Stimulated activated naive CD8-positive, alpha-beta T cell treated with anti-CD3 and anti-CD28 coated beads, Interleukin-15, Interleukin-2, amounts not matched to agents 100 ng/mL and 50 ng/mL, for 24 hours (primary cell): ENCODE measurements around the gene CRISPLD2.

ENCODE experiments used
- H3K27ac Mint-ChIP-seq: one replicate; pipeline ENCODE4 v1.8.0; 2021; ENCODE audit warnings: mild to moderate bottlenecking, mixed read lengths
- H3K27me3 Mint-ChIP-seq: one replicate; pipeline ENCODE4 v1.8.0; 2021; ENCODE audit warnings: mixed read lengths
- H3K36me3 Mint-ChIP-seq: one replicate; pipeline ENCODE4 v1.8.0; 2021; ENCODE audit warnings: low read depth, mixed read lengths
- H3K4me1 Mint-ChIP-seq: one replicate; pipeline ENCODE4 v1.8.0; 2021; ENCODE audit warnings: low read depth, mixed read lengths
- H3K4me3 Mint-ChIP-seq: one replicate; pipeline ENCODE4 v1.8.0; 2021; ENCODE audit warnings: mild to moderate bottlenecking, mixed read lengths
- H3K9me3 Mint-ChIP-seq: one replicate; pipeline ENCODE4 v1.8.0; 2021; ENCODE audit warnings: mixed read lengths

The CRISPLD2 gene

DNA sequence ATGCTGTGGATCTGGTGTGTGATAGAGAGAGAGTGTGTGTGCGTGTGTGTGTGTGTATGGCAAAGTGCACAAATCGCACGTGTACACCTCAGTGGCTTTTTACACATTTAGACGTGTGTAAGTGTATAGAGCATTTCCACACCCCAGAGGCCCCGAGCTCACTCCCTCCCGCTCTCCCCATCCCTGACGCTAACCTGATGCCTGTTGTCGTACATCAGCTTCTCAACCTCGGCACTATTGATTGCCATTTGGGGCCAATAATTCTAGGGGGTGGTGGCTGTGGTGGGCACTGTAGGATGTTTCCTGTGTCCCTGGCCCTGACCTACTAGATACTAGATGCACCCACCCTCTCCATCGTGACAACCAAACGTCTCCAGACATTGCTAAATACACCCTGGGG lies 30.4 kb upstream of the CRISPLD2 start:
- Mint-ChIP-seq H3K4me3 (no peak overlapping the region), H3K4me1 (peaks cover 3% of the 10 kb centered on the region), H3K27me3 (no peaks in the 10 kb centered on the region), H3K9me3 (no peaks in the 10 kb centered on the region), H3K36me3 (no peaks in the 10 kb centered on the region), H3K27ac (no peak overlapping the region)

DNA sequence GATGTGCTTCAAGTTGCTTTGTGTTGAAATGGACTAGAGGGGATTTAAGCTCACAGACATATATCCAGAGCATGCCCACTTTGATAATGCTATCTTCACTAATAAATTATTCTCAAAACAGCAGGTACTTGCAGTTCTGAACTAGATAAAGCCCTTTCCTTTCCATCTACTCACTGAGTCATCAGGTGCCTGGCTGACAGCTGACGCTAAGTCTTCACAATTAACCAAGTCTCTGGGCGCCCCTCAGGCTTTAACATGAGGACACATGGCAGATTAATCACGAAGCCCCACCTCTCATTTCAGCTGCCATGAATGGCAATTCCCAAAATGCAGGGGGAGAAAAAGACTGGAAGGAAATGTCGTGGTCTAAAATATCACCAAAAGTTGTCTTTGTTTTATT lies 29.5 kb upstream of the CRISPLD2 start:
- no peaks in the 10 kb centered on the region for H3K36me3 Mint-ChIP-seq
- H3K4me3 Mint-ChIP-seq, result no peak overlapping the region
- no peaks in the 10 kb centered on the region for H3K9me3 Mint-ChIP-seq
- H3K27me3 Mint-ChIP-seq, result no peaks in the 10 kb centered on the region
- H3K4me1 Mint-ChIP-seq, result peaks cover 3% of the 10 kb centered on the region
- H3K27ac Mint-ChIP-seq, result no peak overlapping the region

DNA sequence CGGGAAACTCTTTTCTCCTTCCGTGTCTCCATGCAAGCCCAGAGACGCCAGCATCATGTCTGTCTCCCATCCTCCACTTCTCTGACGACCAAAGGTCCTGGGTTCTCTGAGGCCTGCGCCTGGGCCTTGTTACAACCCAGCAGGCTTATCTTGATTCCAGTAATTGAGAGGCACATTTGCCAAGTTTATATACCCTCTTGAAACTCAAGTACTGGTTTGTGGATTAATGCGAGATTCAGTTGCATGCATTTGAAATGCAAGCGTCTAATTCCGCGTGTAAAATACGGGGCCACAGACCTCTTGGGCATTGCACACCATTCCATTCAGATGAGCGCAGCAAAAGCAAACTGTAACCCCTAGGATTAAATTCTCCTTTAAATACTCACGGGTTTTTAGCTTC lies 28.7 kb upstream of the CRISPLD2 start:
- peaks cover 3% of the 10 kb centered on the region for H3K4me1 Mint-ChIP-seq
- no peaks in the 10 kb centered on the region for H3K9me3 Mint-ChIP-seq
- H3K27ac Mint-ChIP-seq, result no peak overlapping the region
- no peak overlapping the region for H3K4me3 Mint-ChIP-seq
- H3K36me3 Mint-ChIP-seq, result no peaks in the 10 kb centered on the region
- H3K27me3 Mint-ChIP-seq, result no peaks in the 10 kb centered on the region

DNA sequence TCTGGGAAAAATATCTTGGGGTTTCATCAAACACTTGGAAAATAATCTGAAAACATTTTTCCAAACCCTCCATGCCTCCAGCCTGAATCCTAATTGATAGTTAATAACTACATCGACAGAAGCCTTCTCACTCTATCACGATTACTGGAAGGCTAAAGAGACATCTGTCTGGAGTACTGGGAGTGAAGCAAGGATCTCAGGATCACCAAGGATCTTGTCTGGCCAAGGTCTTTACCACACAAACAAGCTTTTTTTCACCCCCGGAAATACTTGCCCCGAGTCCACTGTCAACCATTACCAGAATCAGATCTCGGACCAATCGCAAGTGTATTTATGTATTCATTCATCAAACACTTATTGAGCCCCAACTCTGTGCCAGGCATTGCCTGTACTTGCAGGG lies 28.3 kb upstream of the CRISPLD2 start:
- H3K4me1 Mint-ChIP-seq, result peaks cover 3% of the 10 kb centered on the region
- no peaks in the 10 kb centered on the region for H3K36me3 Mint-ChIP-seq
- H3K27me3 Mint-ChIP-seq, result no peaks in the 10 kb centered on the region
- H3K4me3 Mint-ChIP-seq, result no peak overlapping the region
- no peak overlapping the region for H3K27ac Mint-ChIP-seq
- no peaks in the 10 kb centered on the region for H3K9me3 Mint-ChIP-seq

DNA sequence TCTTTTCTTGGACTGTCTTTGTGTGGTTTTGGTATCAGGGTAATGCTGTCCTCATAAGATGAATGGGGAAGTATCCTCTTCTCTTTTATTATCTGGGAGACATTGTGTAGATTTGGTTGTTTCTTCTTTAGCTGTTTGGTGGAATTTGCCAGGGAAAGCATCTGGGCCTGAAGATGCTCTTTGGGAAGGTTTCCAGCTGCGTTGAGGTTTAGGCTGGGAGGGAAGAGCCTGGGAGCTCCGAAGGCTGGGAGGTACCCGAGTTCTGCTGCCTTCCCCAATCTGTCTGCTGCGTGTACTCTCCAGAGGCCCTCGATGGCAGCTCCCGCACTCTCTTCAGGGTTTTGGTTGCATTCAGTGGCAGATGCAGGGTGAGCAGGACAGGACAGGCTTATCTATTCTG lies 25.6 kb upstream of the CRISPLD2 start:
- no peaks in the 10 kb centered on the region for H3K9me3 Mint-ChIP-seq
- H3K27me3 Mint-ChIP-seq, result no peaks in the 10 kb centered on the region
- H3K4me3 Mint-ChIP-seq, result no peak overlapping the region
- H3K27ac Mint-ChIP-seq, result no peak overlapping the region
- H3K4me1 Mint-ChIP-seq, result no peaks in the 10 kb centered on the region
- no peaks in the 10 kb centered on the region for H3K36me3 Mint-ChIP-seq

DNA sequence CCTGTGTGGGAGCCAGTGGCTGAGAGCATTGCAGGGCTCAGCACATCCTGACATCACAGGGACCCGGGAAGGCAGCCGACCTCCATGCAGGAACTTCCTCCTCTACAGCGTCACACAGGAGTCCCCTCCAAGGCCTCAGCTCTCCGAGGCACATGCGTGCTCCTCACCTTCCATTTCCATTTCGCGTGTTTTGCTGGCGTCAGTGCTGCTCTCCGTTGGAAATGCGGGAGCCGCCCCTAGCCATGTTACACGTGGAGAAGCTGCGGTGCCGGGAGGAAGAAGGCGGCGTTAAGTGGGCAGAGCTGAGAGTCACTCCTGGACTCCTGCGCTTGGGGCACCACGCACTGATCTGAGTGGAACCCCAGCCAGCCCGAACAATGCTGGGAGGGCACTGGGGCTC lies 25.2 kb upstream of the CRISPLD2 start:
- H3K4me1 Mint-ChIP-seq, result no peaks in the 10 kb centered on the region
- H3K27ac Mint-ChIP-seq, result no peak overlapping the region
- no peaks in the 10 kb centered on the region for H3K9me3 Mint-ChIP-seq
- H3K27me3 Mint-ChIP-seq, result no peaks in the 10 kb centered on the region
- no peak overlapping the region for H3K4me3 Mint-ChIP-seq
- no peaks in the 10 kb centered on the region for H3K36me3 Mint-ChIP-seq

DNA sequence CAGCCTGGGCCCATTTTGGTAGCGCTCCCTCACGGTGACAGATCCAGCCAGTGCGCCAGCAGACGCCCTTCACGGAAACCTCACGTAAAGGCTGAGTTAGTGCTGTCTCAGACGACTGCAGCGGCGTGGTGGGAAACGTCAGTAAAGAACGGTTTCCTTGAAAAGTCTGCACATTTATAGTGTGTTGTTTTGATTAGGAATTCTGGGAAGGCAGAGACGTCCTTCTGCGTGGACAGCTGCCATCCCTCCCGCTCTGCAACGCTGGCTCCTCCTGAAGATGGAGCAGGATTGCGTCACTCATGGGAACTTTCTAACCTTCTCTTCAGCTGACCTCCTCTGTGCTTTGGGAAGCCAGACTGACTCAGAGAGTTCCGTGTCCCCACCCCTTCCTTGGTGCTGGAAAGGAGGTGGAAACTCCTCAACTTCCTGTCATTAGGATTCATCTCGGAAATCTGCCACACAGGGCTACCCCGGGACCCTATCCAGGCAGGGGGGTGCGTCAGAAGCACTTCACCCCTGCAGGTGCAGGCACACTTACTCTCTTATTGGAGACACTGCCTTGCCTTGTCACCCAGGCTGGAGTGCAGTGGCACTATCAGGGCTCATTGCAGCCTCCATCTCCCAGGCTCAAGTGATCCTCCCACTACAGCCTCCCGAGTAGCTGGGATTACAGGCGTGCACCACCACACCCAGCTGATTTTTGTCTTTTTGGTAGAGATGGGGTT lies 24.3 kb upstream of the CRISPLD2 start:
- H3K4me3 Mint-ChIP-seq, result no peak overlapping the region
- H3K27ac Mint-ChIP-seq, result no peak overlapping the region
- no peaks in the 10 kb centered on the region for H3K9me3 Mint-ChIP-seq
- no peaks in the 10 kb centered on the region for H3K36me3 Mint-ChIP-seq
- no peaks in the 10 kb centered on the region for H3K4me1 Mint-ChIP-seq
- no peaks in the 10 kb centered on the region for H3K27me3 Mint-ChIP-seq

DNA sequence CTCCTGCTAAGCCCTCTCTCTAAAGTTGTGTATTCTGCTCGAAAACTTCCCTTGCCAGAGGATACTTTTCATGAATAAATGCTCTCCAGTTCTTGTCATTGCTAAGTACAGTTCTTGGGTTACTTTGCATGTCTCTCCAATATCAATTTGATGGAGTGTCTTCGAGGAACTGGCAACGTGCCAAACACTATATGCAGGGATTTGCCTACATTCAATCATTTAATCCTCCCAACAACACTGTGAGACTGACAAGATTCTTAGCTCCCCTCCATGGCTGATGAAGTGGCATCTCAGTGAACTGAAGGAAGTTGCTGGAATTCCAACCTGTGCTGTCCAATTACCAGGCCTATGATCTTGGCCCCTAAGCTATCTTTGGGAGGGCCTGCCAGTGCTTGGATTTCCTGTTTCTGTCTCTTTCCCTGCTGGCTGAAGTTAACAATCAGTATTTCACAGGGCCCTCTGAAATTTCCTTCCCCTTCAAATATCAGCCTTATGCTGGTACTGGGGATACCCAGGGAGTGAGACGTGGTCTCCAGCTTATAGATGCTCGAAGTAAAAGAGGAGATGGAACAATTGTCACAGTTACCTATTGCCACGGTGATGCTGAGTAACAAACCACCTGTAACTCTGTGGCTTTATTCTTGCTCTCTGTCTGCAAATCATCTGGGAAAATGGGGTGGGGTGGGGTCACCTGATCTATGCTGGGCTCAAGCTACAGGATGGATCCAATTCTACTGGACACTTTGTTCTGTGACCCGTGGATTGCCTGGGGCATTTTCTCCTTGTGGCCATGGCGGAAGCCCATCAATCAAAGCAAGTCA lies 19.4 kb upstream of the CRISPLD2 start:
- no peak overlapping the region for H3K4me3 Mint-ChIP-seq
- peaks cover 8% of the 10 kb centered on the region for H3K27me3 Mint-ChIP-seq
- no peaks in the 10 kb centered on the region for H3K36me3 Mint-ChIP-seq
- H3K4me1 Mint-ChIP-seq, result no peaks in the 10 kb centered on the region
- no peaks in the 10 kb centered on the region for H3K9me3 Mint-ChIP-seq
- H3K27ac Mint-ChIP-seq, result no peak overlapping the region

DNA sequence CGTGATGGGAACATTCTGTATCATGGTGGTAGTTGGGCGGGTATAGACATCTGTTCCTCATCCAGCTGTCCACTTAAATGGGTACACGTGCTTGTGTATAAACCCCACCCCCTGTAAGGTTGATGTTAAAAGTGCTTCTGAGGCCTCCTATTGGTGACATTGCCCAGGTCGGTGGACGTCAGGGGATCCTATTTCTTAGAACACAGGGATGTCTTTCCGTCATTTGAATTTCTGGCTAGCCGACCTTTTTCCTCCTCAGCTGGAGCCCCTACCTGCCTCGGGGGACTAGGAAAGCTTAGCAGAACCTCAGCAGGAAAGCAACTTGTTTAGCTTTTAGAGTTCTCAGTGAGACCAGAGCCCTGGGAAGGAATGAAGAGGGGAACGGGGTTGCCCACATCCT lies 16.6 kb upstream of the CRISPLD2 start:
- no peak overlapping the region for H3K27ac Mint-ChIP-seq
- peaks cover 13% of the 10 kb centered on the region for H3K27me3 Mint-ChIP-seq
- H3K4me1 Mint-ChIP-seq, result peaks cover 6% of the 10 kb centered on the region
- no peaks in the 10 kb centered on the region for H3K9me3 Mint-ChIP-seq
- no peak overlapping the region for H3K4me3 Mint-ChIP-seq
- H3K36me3 Mint-ChIP-seq, result no peaks in the 10 kb centered on the region

DNA sequence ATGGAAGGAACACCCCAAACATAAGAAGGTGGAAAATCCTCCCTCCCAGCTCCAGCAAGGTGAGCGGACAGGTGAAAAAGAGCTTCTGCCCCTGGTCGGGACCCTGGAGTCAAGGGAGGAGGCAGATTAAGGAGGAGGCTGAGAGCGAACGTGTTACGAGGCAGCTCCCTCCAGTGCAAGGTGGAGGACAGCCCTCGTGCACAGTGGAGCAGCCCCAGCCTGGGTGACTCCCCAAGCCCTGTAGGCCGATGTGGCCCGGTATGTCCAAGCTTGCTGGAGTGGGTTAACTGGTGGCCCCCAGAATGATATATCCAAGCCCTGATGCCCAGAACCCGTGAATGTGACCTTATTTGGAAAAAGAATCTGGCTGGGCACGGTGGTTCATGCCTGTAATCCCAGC lies 15.5 kb upstream of the CRISPLD2 start:
- Mint-ChIP-seq H3K9me3 (no peaks in the 10 kb centered on the region), H3K27me3 (peaks cover 13% of the 10 kb centered on the region), H3K4me1 (peaks cover 6% of the 10 kb centered on the region), H3K27ac (no peak overlapping the region), H3K36me3 (no peaks in the 10 kb centered on the region), H3K4me3 (no peak overlapping the region)

DNA sequence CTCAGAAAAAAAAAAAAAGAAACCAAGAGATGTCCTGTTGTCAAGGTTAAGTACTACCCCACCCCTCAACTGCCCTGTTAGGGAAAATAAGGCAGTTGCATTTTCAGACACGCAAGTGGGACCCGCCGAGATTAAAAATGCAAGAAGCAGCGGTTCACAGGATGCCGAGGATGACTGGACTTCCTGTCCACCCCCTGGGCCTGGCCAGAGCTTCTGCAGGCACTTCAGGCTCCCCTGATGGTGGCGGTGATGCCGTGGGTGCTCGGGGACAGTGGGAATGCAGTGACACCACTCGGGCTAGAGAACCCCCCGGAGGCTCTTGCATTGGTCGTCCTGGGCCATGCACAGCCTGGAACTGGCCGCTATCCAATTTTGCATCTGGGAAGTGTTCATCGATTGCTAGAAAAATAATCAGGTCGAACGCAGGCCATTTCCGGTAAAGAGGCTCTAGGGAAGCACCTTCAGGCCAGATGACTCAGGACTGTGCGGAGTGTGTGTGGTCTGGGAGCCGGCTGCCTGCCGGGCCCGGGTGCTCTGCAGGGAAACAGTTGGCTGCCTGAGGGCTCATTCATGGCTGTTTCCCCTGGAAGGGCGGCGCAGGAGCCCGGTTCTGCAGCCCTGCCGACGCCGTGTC lies 13.4 kb upstream of the CRISPLD2 start:
- Mint-ChIP-seq H3K4me3 (no peak overlapping the region), H3K27ac (no peak overlapping the region), H3K27me3 (peaks cover 13% of the 10 kb centered on the region), H3K9me3 (no peaks in the 10 kb centered on the region), H3K36me3 (no peaks in the 10 kb centered on the region), H3K4me1 (peaks cover 17% of the 10 kb centered on the region)

DNA sequence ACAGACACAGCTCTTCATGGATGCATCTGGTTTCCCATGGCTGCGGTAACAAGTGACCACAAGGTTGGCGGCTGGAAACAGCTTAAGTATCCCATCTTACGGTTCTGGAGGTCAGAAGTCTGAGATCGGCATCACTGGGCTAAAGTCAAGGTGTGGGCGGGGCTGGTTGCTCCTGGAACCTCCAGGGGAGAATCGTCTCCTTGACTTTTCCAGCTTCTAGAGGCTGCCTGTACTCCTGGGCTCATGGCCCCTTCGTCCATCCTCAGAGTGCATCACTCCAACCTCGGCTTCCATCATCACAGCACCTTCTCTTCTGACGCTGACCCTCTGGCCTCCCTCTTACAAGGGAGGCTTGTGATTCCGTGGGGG lies 12.9 kb upstream of the CRISPLD2 start:
- Mint-ChIP-seq H3K4me1 (peaks cover 18% of the 10 kb centered on the region), H3K27me3 (peaks cover 13% of the 10 kb centered on the region), H3K27ac (no peak overlapping the region), H3K9me3 (no peaks in the 10 kb centered on the region), H3K36me3 (no peaks in the 10 kb centered on the region), H3K4me3 (no peak overlapping the region)

DNA sequence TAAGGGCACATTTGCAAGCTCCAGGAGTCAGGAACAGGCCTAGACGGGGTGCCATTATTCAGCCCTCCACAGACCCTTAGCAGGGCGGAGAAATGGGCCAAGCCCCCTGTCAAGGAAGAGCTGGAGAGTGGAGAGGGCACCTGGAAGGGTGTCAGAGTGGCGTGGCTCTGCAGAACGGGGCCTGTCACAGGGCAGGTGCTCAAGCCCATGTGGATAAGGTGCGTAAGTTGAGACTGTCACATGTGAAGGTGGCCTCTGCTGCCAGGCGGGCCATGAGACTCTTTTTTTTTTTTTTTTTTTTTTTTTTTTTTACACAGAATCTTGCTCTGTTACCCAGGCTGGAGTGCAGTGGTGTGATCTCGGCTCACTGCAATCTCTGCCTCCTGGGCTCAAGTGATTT lies 12.0 kb upstream of the CRISPLD2 start:
- Mint-ChIP-seq H3K27ac (no peak overlapping the region), H3K27me3 (peaks cover 14% of the 10 kb centered on the region), H3K4me1 (peaks cover 18% of the 10 kb centered on the region), H3K9me3 (no peaks in the 10 kb centered on the region), H3K4me3 (no peak overlapping the region), H3K36me3 (no peaks in the 10 kb centered on the region)

DNA sequence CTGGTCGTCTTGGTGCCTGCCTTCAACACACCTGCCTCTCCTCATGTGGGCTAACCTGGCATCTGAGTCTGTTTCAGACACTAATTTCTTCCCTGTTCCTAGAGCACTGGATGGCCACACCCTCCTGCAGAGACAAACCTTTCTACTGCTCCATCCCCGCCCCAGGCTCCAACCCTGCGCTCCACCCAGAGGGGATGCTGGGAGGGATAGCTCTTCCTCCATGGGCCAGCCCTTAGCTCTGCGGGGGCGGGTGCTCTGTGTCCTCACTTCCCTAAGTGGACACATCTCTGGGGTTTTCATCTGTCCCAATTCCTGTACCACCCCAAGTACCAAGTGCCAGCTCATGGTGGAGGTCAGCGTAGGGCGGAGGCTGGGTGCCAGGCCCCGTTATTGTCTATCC lies 11.0 kb upstream of the CRISPLD2 start:
- H3K9me3 Mint-ChIP-seq, result no peaks in the 10 kb centered on the region
- peaks cover 12% of the 10 kb centered on the region for H3K27me3 Mint-ChIP-seq
- H3K4me3 Mint-ChIP-seq, result no peak overlapping the region
- no peak overlapping the region for H3K27ac Mint-ChIP-seq
- H3K36me3 Mint-ChIP-seq, result no peaks in the 10 kb centered on the region
- peaks cover 18% of the 10 kb centered on the region for H3K4me1 Mint-ChIP-seq

DNA sequence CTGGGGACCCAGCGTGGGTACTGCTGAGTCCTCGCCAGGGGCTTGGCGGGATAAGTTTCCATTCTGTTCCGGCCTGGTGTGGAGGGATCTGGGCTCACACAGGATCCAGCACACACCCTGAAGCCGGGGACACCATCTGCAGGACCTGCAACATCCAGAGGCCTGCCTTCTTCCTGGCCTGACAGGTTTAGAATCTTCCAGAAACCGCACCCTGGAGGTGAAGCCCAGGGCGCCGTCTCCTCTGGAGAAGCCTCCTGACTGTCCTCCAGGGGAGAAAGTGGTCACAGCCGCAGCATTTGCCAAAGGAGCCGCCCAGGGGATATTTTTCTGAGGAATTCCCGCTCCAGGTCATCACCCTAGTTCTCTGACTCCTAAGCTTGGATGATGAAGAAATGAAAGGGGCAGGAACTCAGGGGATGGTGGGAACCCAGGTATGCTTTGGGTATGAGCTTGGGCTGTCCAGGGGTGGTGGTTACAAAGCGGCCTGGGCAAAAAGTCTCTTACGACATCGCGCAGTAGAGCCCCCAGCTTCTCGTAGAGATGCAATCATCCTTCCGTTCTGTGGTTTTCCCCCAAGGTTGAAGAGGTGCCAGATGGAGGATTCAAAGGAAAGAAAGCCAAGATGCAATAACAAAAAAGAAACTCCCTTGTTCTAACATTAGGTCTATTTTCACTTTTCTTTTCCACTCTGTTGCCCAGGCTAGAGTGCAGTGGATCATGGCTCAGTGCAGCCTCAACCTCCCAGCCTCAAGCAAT lies 9.1 kb upstream of the CRISPLD2 start:
- H3K9me3 Mint-ChIP-seq, result no peaks in the 10 kb centered on the region
- H3K27ac Mint-ChIP-seq, result no peak overlapping the region
- H3K36me3 Mint-ChIP-seq, result no peaks in the 10 kb centered on the region
- H3K4me1 Mint-ChIP-seq, result peaks cover 18% of the 10 kb centered on the region
- H3K27me3 Mint-ChIP-seq, result peaks cover 7% of the 10 kb centered on the region
- H3K4me3 Mint-ChIP-seq, result no peak overlapping the region
